GM12875 (cell line): ENCODE results near the gene NEDD4.
"Not testable (repeated sequence)": the region's sequence is repeated elsewhere in the genome, so short reads cannot be mapped to it uniquely, and the experiment has no call there.

ENCODE experiments used
- H3K4me3 ChIP-seq: one replicate; pipeline ENCODE4 v1.5.1; 2011; ENCODE audit warnings: low read depth, low read length, control low read depth
- TF ChIP-seq, protein P1 (sequence below): IDR thresholded peaks from 2 replicates; pipeline ENCODE4 v1.5.1; 2011; ENCODE audit warnings: low read depth, mild to moderate bottlenecking, control low read depth, inconsistent platforms, low read length, moderate library complexity, borderline replicate concordance; ENCODE audit not compliant: insufficient read depth

Gene NEDD4

DNA sequence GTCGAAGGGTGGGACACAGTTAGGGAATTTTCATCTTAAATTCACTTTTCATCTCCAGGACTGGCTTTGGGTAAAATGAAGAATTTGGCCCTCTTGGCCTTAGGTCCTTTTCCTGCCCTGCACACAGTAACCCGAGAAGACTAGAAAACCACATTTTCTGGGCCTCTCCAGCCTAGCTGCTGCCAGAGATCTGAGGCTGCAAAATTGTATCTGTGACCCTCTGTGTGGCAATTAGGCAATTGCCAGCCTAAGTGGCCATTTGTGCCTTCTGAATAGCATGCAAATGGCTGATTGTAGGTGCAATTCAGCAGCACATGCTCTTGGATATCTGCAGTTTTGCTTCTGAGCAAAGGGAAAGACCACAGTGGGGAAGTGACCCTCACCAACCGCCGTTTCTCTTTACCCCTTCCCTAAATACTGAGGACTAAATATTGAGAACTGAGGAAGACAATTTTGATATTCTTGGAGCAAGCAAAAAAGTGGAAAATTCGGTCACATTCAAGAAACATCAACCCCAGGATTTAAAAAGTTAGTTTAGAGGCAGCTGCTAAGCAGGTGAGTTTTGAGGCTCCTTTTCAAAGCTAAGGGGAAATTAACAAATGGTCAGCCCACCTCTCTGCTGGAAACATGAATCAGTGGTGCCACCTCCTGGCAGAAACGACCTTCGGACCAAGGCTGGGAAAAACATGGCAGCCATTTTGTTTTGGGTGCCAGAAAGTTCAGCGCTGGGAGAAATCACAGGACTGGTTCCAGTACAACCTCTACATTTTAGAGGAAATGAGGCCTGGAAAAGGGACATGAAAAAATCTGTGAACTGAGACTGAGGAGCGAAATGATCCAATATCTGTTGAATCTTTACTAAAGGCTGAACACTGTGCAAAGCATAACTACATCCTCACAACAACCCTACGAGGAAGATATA lies 193.9 kb downstream of the NEDD4 start:
- TF ChIP-seq, protein P1, sequence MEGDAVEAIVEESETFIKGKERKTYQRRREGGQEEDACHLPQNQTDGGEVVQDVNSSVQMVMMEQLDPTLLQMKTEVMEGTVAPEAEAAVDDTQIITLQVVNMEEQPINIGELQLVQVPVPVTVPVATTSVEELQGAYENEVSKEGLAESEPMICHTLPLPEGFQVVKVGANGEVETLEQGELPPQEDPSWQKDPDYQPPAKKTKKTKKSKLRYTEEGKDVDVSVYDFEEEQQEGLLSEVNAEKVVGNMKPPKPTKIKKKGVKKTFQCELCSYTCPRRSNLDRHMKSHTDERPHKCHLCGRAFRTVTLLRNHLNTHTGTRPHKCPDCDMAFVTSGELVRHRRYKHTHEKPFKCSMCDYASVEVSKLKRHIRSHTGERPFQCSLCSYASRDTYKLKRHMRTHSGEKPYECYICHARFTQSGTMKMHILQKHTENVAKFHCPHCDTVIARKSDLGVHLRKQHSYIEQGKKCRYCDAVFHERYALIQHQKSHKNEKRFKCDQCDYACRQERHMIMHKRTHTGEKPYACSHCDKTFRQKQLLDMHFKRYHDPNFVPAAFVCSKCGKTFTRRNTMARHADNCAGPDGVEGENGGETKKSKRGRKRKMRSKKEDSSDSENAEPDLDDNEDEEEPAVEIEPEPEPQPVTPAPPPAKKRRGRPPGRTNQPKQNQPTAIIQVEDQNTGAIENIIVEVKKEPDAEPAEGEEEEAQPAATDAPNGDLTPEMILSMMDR = peak; percentile 59; the same call in 1 of the 2 replicates
- no peak overlapping the region for H3K4me3 ChIP-seq

DNA sequence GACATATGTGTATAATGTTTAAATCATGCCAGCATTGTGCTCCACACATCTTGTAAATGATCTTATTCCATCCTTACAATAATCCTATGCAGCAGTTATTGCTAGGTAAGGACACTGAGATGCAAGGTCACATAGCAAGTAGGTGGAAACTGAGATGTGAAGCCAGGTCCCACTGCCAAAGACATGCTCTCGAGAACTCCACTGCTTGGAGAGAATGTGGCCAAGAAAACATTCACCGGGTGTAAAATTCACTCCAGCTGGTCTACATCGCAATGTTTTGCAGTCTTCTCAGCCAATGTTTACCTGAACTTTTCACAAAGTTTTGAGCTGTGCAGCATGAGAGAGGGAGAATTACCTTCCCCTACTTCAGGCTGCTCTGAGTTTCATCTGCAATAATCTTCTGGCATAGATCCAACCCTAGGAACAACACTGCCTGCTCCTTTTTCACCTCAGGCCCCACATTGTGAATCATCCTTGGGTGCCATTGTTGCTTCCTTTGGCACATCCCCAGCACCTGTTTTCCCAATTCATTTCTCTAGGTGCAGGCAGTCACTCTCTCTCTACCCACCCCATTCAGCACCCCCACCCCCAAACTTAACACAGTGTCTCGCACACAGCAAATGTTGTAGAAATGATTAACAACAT lies 197.0 kb downstream of the NEDD4 start:
- TF ChIP-seq, protein P1 = no peak
- no peak overlapping the region for H3K4me3 ChIP-seq

DNA sequence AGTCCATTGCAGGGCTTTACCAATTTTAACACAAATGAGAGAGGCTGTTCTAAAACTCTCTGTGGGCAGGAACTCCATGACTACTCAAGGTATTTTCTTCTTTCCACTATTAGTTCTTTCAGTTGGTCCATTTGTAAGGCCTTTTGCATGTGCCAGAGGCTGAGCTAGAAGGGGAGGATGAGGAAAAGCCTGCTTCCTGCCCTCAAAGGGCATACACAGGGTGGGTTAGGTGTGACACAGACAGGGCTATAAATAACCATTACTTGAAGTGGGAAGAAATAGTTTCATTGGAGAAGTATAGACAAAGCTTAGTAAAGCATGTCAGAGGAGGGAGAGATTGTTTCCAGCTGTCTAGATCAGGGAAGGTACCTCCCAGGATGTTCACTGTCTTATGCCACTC lies 198.4 kb downstream of the NEDD4 start:
- TF ChIP-seq, protein P1 = no peak
- H3K4me3 ChIP-seq = no peak overlapping the region

DNA sequence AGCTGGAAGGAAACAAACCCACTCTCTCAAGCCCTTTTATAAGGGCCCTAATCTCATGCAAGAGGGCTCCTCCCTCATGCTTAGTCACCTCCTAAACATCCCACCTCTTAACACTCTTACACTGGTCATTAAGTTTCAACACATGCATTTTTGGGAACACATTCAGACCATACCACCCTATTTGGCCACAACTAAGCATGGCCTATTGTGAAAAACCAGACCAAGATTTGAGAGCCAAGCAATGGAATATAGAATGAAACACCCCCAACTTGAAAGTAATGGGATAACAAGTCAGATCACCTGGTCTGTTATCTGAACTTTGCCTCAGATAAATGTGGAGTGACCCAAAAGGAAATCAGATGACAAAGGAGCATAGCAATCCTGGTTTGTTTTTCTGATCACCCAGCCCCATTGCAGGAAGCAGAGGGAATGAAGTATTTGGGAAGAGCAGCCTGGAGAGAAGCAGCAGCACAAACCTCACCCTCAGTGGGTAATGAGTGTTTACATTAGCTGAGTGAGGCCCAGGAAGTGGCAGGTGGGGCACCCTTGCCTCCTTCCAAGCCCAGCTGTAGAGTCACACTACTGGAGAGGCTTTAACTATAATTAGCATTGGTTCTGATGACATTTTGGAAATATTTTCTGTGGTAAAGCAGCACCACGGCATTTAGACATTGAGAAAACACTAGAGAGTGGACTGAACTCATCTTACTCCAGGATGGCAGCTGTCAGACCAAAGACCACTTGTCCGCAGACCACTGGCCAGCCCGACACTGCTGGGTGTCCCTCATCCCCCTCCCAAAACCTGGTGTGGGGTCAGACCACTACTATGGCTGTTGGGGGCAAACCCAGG lies 201.6 kb downstream of the NEDD4 start:
- TF ChIP-seq, protein P1 = no peak
- H3K4me3 ChIP-seq = no peak overlapping the region

DNA sequence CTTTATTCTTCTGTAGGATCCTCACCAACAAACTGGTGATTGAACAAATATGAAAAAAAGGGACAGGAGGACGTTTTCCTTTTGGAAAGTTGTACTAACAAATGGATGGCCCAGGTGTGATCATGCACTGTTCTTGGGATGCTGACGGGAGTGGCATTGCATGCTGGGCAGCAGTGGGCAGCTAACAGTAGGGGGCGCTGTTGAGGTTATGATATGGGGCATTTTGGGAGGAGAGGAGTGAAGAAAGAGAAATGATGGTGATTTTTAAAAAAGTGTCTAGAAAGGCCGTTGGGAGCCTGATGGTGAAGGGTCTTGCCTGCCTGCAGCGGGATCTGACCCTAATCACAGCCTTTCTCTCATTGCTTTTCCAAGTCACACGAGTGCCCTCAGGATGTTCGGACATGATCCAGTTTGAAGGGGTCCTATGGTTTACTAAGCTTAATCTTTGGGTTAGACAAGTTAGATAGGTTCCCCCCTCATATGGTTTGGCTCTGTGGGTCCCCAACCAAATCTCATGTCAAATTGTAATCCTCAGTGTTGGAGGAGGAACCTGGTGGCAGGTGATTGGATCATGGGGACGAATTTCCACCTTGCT lies 204.2 kb downstream of the NEDD4 start:
- TF ChIP-seq, protein P1 = peak; percentile 69
- no peak overlapping the region for H3K4me3 ChIP-seq

DNA sequence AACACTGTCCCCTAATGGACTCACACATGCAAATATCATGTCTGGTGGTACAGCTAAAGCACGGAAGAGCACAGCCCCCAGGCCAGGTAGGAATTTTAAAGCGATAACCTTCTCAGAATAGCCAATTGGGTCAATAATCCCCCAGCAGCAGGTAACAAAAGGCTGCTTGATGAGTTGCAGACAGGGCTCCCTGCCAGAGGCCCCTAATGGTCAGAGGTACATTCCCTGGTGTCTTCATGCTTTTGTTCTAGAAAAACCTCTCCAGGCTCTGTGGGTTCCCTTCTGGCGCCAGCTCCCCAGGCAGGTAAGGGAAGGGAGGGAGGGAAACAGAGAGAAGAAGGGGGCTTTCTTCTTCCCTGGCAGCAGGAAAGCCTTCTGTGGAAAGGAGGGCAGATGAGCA lies 207.1 kb downstream of the NEDD4 start:
- TF ChIP-seq, protein P1 = no peak

DNA sequence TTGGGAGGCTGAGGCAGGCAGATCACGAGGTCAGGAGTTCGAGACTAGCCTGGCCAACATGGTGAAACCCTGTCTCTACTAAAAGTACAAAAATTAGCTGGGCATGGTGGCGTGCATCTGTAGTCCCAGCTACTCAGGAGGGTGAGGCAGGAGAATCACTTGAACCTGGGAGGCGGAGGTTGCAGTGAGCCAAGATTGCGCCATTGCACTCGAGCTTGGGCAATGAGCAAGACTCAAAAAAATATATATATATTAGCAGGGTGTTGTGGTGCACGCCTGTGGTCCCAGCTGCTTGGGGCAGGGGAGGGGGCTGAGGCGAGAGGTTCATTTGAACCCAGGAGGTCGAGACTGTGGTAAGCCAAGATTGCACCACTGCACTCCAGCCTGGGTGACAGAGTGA lies 207.8 kb downstream of the NEDD4 start:
- H3K4me3 ChIP-seq = not testable (repeated sequence)

More for the DNA sequence above, 207.1 kb downstream of the NEDD4 start:
- no peak overlapping the region for H3K4me3 ChIP-seq
